B cell (primary cell): Measurements from ENCODE around the gene CDK4. TPM values are rescaled to one million over a fixed set of nuclear protein-coding genes. Genes with fewer than 3 reads are reported as not detected.

ENCODE experiments used
- ATAC-seq: fragments of 200-7000 bp; cut with Tn5 transposase; one replicate; pipeline ENCODE4 v1.10.0; 2021; ENCODE audit warnings: low read depth, mild to moderate bottlenecking, moderate number of reproducible peaks, moderate library complexity
- CTCF ChIA-PET: fragments of 350-600 bp; sonication (Branson Sonifier 250); formaldehyde crosslinking; loops from one replicate; lab custom pipeline; 2021; ENCODE audit warnings: antibody characterized with exemption, inconsistent platforms; lab: Charles Lee
- POLR2A ChIA-PET: fragments of 350-600 bp; sonication (Branson Sonifier 250); formaldehyde crosslinking; loops from one replicate; lab custom pipeline; 2021; ENCODE audit warnings: antibody characterized with exemption; lab: Charles Lee
- DNase-seq: peaks from one replicate; pipeline ENCODE4 v3.0.0; 2013
- H2AFZ ChIP-seq: 2 replicates; pipeline ENCODE4 v1.6.1; 2012; ENCODE audit warnings: mild to moderate bottlenecking, low read depth, low read length; ENCODE audit not compliant: insufficient read depth, poor library complexity, severe bottlenecking
- H3K27ac ChIP-seq, 2 donors: 1 replicate in 1 of 2; 2 replicates in 1 of 2; pipeline ENCODE4 v1.5.1; 2012 to 2013; ENCODE audit warnings: low read length in 2 of 2, mild to moderate bottlenecking in 2 of 2, moderate library complexity in 1 of 2
- H3K27me3 ChIP-seq, 4 experiments: fragments of 200-600 bp in 1 of 4; sonication (generic) in 1 of 4; replicated peaks in 1 of 4; 1 replicate in 2 of 4; 2 replicates in 2 of 4; pipeline versions ENCODE4 v1.6.1 to v1.7.0; 2013 to 2016; ENCODE audit warnings: low read length in 3 of 4, mild to moderate bottlenecking in 2 of 4, mixed read lengths in 1 of 4, moderate library complexity in 1 of 4; ENCODE audit not compliant: insufficient read depth in 4 of 4, control insufficient read depth in 3 of 4; ENCODE audit errors: control extremely low read depth in 1 of 4
- H3K36me3 ChIP-seq, 2 experiments: replicated peaks in 1 of 2; 1 replicate in 1 of 2; 2 replicates in 1 of 2; pipeline versions ENCODE4 v1.6.1 to v1.7.1; 2013; ENCODE audit warnings: low read length in 1 of 2; ENCODE audit not compliant: insufficient read depth in 2 of 2, control insufficient read depth in 1 of 2; ENCODE audit errors: control extremely low read depth in 1 of 2, extremely low read depth in 1 of 2
- H3K4me1 ChIP-seq, 2 donors: fragments of 200-600 bp in 1 of 2; sonication (generic) in 1 of 2; 1 replicate in 1 of 2; 2 replicates in 1 of 2; pipeline versions ENCODE4 v1.5.1 to v1.6.1; 2013 to 2017; ENCODE audit warnings: low read length in 2 of 2; ENCODE audit not compliant: control insufficient read depth in 2 of 2, insufficient read depth in 2 of 2
- H3K4me2 ChIP-seq: replicated peaks from 2 replicates; pipeline ENCODE3; 2012; ENCODE audit warnings: mild to moderate bottlenecking, low read depth, low read length; ENCODE audit not compliant: poor library complexity, severe bottlenecking
- H3K4me3 ChIP-seq, 5 experiments: fragments of 200-600 bp in 1 of 5; sonication (generic) in 1 of 5; 1 replicate in 3 of 5; 2 replicates in 2 of 5; pipeline versions ENCODE4 v1.5.1 to v1.7.0; 2011 to 2016; ENCODE audit warnings: low read length in 4 of 5, mild to moderate bottlenecking in 4 of 5, low read depth in 2 of 5, control low read depth in 1 of 5, moderate library complexity in 1 of 5; ENCODE audit not compliant: insufficient read depth in 1 of 5; ENCODE audit errors: control extremely low read depth in 1 of 5, extremely low read depth in 1 of 5
- H3K79me2 ChIP-seq: fragments of 200-600 bp; sonication (generic); one replicate; pipeline ENCODE4 v1.6.0; 2016; ENCODE audit warnings: low read length; ENCODE audit not compliant: control insufficient read depth, insufficient read depth
- H3K9ac ChIP-seq: fragments of 200-600 bp; sonication (generic); 2 replicates; pipeline ENCODE4 v1.6.1; 2017; ENCODE audit warnings: mild to moderate bottlenecking, low read length, moderate library complexity
- H3K9me3 ChIP-seq, 3 donors: one replicate each; pipeline versions ENCODE4 v1.6.1 to v1.7.1; 2013; ENCODE audit warnings: low read length in 2 of 3; ENCODE audit not compliant: control insufficient read depth in 2 of 3, insufficient read depth in 1 of 3; ENCODE audit errors: control extremely low read depth in 1 of 3
- H4K20me1 ChIP-seq: 2 replicates; pipeline ENCODE4 v1.6.0; 2012; ENCODE audit warnings: mild to moderate bottlenecking, low read length; ENCODE audit not compliant: insufficient read depth, control insufficient read depth, poor library complexity, severe bottlenecking
- H3K27ac Mint-ChIP-seq: one replicate; pipeline ENCODE4 v1.8.0; 2021; ENCODE audit warnings: mixed read lengths
- H3K27me3 Mint-ChIP-seq: one replicate; pipeline ENCODE4 v1.8.0; 2021; ENCODE audit warnings: mixed read lengths
- H3K4me1 Mint-ChIP-seq: one replicate; pipeline ENCODE4 v1.8.0; 2021; ENCODE audit warnings: mixed read lengths
- H3K4me3 Mint-ChIP-seq: one replicate; pipeline ENCODE4 v1.8.0; 2021; ENCODE audit warnings: mixed read lengths
- H3K9me3 Mint-ChIP-seq: one replicate; pipeline ENCODE4 v1.8.0; 2022; ENCODE audit warnings: mixed read lengths; ENCODE audit not compliant: insufficient read depth
- EZH2 ChIP-seq: IDR thresholded peaks from 2 replicates; pipeline ENCODE4 v1.6.1; 2012; ENCODE audit warnings: borderline replicate concordance, low read depth, mild to moderate bottlenecking, moderate library complexity, low read length; ENCODE audit not compliant: insufficient read depth, poor library complexity, severe bottlenecking
- WGBS: methylation state at CpG from one replicate; pipeline ENCODE4 v1.1.5; 2013; ENCODE audit warnings: missing lambda C conversion rate; ENCODE audit not compliant: insufficient coverage; 5-methylcytosine and 5-hydroxymethylcytosine counted together
- intact Hi-C: fragments of 100-400 bp; cut with micrococcal nuclease; formaldehyde crosslinking; loops from one replicate; pipeline ENCODE4 v1.10.0; 2022
- polyA plus RNA-seq: library from polyadenylated mRNA; depleted of rRNA; stranded (reverse); fragments of >200 nt; gene quantifications from 2 replicates; pipeline ENCODE4 v1.2.3, GENCODE V29; 2012
- total RNA-seq, 2 donors: library from RNA; stranded (reverse); fragments of 120-200 nt in 1 of 2; gene quantifications; 1 replicate in 1 of 2; 2 replicates in 1 of 2; pipeline versions ENCODE4 v1.2.3 to v1.2.4, GENCODE V29; 2013 to 2022
- TF ChIP-seq, protein P1 (sequence below): fragments of 200-600 bp; IDR thresholded peaks from one replicate; pipeline ENCODE4 v1.8.0; 2022; ENCODE audit warnings: antibody characterized with exemption, mild to moderate bottlenecking

CDK4 gene
- total and polyA plus RNA-seq, 2 donors (not counting 1 experiment from before 2014, with no cell fraction given): 34.8 to 44.6 TPM

DNA sequence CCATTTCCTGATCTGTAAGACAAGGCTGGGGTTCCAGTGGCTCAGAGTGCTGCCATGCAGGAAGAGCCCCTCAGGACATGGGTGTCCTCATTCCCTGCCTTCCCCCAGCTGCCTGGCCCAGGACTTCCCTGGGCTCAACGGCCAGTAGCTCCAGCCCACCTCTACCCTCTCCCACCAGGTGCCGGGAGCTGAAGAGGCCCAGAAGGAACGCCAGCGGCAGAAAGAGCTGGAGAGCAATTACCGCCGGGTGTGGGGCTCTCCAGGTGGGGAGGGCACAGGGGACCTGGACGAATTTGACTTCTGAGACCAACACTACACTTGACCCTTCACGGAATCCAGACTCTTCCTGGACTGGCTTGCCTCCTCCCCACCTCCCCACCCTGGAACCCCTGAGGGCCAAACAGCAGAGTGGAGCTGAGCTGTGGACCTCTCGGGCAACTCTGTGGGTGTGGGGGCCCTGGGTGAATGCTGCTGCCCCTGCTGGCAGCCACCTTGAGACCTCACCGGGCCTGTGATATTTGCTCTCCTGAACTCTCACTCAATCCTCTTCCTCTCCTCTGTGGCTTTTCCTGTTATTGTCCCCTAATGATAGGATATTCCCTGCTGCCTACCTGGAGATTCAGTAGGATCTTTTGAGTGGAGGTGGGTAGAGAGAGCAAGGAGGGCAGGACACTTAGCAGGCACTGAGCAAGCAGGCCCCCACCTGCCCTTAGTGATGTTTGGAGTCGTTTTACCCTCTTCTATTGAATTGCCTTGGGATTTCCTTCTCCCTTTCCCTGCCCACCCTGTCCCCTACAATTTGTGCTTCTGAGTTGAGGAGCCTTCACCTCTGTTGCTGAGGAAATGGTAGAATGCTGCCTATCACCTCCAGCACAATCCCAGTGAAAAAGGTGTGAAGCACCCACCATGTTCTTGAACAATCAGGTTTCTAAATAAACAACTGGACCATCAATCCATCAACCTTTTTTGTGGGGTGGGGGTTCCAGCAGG lies 31.2 kb downstream of the CDK4 start:
- peaks cover 2 to 58% of the 10 kb centered on the region in 2 experiments for H3K36me3 ChIP-seq
- DNase-seq (no peak), ATAC-seq (no peak)
- no peaks in the 10 kb centered on the region for H3K9me3 ChIP-seq
- H3K27me3 Mint-ChIP-seq: no peaks in the 10 kb centered on the region
- peaks cover 27% of the 10 kb centered on the region for H4K20me1 ChIP-seq
- H3K4me1 ChIP-seq: peaks cover 15 to 20% of the 10 kb centered on the region in 2 donors
- TF ChIP-seq, protein P1, sequence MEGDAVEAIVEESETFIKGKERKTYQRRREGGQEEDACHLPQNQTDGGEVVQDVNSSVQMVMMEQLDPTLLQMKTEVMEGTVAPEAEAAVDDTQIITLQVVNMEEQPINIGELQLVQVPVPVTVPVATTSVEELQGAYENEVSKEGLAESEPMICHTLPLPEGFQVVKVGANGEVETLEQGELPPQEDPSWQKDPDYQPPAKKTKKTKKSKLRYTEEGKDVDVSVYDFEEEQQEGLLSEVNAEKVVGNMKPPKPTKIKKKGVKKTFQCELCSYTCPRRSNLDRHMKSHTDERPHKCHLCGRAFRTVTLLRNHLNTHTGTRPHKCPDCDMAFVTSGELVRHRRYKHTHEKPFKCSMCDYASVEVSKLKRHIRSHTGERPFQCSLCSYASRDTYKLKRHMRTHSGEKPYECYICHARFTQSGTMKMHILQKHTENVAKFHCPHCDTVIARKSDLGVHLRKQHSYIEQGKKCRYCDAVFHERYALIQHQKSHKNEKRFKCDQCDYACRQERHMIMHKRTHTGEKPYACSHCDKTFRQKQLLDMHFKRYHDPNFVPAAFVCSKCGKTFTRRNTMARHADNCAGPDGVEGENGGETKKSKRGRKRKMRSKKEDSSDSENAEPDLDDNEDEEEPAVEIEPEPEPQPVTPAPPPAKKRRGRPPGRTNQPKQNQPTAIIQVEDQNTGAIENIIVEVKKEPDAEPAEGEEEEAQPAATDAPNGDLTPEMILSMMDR: no peak
- TF ChIP-seq EZH2: no peak
- intact Hi-C loops: no loop called here
- H3K27ac ChIP-seq: no peak overlapping the region
- no peak overlapping the region for H3K4me3 Mint-ChIP-seq
- no peak overlapping the region for H3K4me3 ChIP-seq
- POLR2A ChIA-PET: interaction anchor here (0.6 kb wide), 1 partner anchor 21 kb away, joined by 3 read pairs; no protein-coding TSS in a partner anchor
- no peaks in the 10 kb centered on the region for H3K9me3 Mint-ChIP-seq
- peaks cover under 1% of the 10 kb centered on the region for H3K79me2 ChIP-seq
- WGBS: 98% methylated on average over 8 of the region's 11 CpGs
- no peak overlapping the region for H2AFZ ChIP-seq
- peaks cover 18% of the 10 kb centered on the region for H3K4me1 Mint-ChIP-seq
- no peak overlapping the region for H3K4me2 ChIP-seq
- H3K27me3 ChIP-seq: no peaks in the 10 kb centered on the region
- H3K27ac Mint-ChIP-seq: no peak overlapping the region
- no peak overlapping the region for H3K9ac ChIP-seq
- CTCF ChIA-PET: no interaction called here
